Stimulated activated CD8-positive, alpha-beta memory T cell treated with anti-CD3 and anti-CD28 coated beads, Interleukin-7, amount 100 ng/mL, for 1 hour (primary cell): ENCODE measurements around the gene TTN.

Source experiments
- DNase-seq, 2 donors: peaks; one replicate each; pipeline ENCODE4 v3.0.0-alpha.2; 2020; ENCODE audit warnings: low read depth in 2 of 2

The TTN gene

GRCh38 chr2:178811901-178812300 lies 4.7 kb upstream of the TTN start:
- no peak for DNase-seq

- no peak for DNase-seq
Measured at GRCh38 chr2:178811045-178811444, 3.8 kb upstream of the TTN start.

GRCh38 chr2:178810422-178810821 lies 3.2 kb upstream of the TTN start:
- DNase-seq: no peak

- no peak for DNase-seq
Measured at GRCh38 chr2:178806543-178806942, 680 bp downstream of the TTN start.

- DNase-seq: no peak
Measured at GRCh38 chr2:178805457-178805856, 1.8 kb downstream of the TTN start.

GRCh38 chr2:178804791-178805190 lies 2.4 kb downstream of the TTN start:
- no peak for DNase-seq

GRCh38 chr2:178800510-178800909 lies 6.7 kb downstream of the TTN start:
- DNase-seq: no peak

- no peak for DNase-seq
Measured at GRCh38 chr2:178799305-178799704, 7.9 kb downstream of the TTN start.

GRCh38 chr2:178796079-178796677 lies 11.0 kb downstream of the TTN start:
- DNase-seq: no peak

GRCh38 chr2:178787934-178788333 lies 19.3 kb downstream of the TTN start:
- DNase-seq: no peak

GRCh38 chr2:178787155-178787554 lies 20.1 kb downstream of the TTN start:
- DNase-seq: no peak

GRCh38 chr2:178783889-178784288 lies 23.3 kb downstream of the TTN start:
- DNase-seq: no peak

GRCh38 chr2:178782236-178782635 lies 25.0 kb downstream of the TTN start:
- no peak for DNase-seq

- DNase-seq: no peak
Measured at GRCh38 chr2:178777577-178777976, 29.6 kb downstream of the TTN start.

- DNase-seq: no peak
Measured at GRCh38 chr2:178776751-178777150, 30.5 kb downstream of the TTN start.

GRCh38 chr2:178775975-178776374 lies 31.2 kb downstream of the TTN start:
- DNase-seq: no peak

GRCh38 chr2:178770518-178770917 lies 36.7 kb downstream of the TTN start:
- DNase-seq: no peak

- no peak for DNase-seq
Measured at GRCh38 chr2:178767094-178768060, 39.8 kb downstream of the TTN start.

- no peak for DNase-seq
Measured at GRCh38 chr2:178764097-178764496, 43.1 kb downstream of the TTN start.

GRCh38 chr2:178761759-178762371 lies 45.4 kb downstream of the TTN start:
- DNase-seq: no peak

- no peak for DNase-seq
Measured at GRCh38 chr2:178756843-178757242, 50.4 kb downstream of the TTN start.

GRCh38 chr2:178756343-178756742 lies 50.9 kb downstream of the TTN start:
- DNase-seq: no peak

- DNase-seq: no peak
Measured at GRCh38 chr2:178747767-178748166, 59.5 kb downstream of the TTN start.
